Tibial nerve (tissue), 4 donors: ENCODE results near the gene OBP2B.

Source experiments
- CTCF ChIP-seq, 5 experiments: fragments of 200-600 bp in 3 of 5; fragments of 450-650 bp in 2 of 5; sonication (generic) in 3 of 5; IDR thresholded peaks; one replicate each; pipeline ENCODE4 v1.5.1; 2016 to 2019; ENCODE audit warnings: antibody characterized with exemption in 5 of 5, mild to moderate bottlenecking in 3 of 5, moderate library complexity in 2 of 5
- EP300 ChIP-seq, 2 donors: sonication (generic); formaldehyde crosslinking; IDR thresholded peaks; one replicate each; pipeline ENCODE4 v1.6.1; 2017; ENCODE audit warnings: antibody characterized with exemption in 2 of 2, mild to moderate bottlenecking in 1 of 2
- POLR2A ChIP-seq, 2 donors: fragments of 450-650 bp; IDR thresholded peaks; one replicate each; pipeline ENCODE4 v1.6.1; 2017; ENCODE audit warnings: antibody characterized with exemption in 2 of 2, mild to moderate bottlenecking in 2 of 2, moderate library complexity in 2 of 2

- TF ChIP-seq CTCF (IDR thresholded peaks at IDR 0.05) = no peak
- TF ChIP-seq POLR2A (IDR thresholded peaks at IDR 0.05) = no peak
- no peak for TF ChIP-seq EP300 (IDR thresholded peaks at IDR 0.05)
Measured at GRCh38 chr9:133164191-133164590, 44.9 kb downstream of the OBP2B start.
